GM12878 (cell line): ENCODE measurements around the gene UBXN4. TPM values are rescaled to one million over a fixed set of nuclear protein-coding genes. Genes with fewer than 3 reads are reported as not detected.
"Not testable (repeated sequence)": the region's sequence is repeated elsewhere in the genome, so short reads cannot be mapped to it uniquely, and the experiment has no call there.

Source experiments
- ATAC-seq: fragments of 200-7000 bp; cut with Tn5 transposase; 3 replicates; pipeline ENCODE4 v1.9.1; 2020; ENCODE audit warnings: mild to moderate bottlenecking, moderate library complexity
- BruUV-seq: library from RNA; stranded (reverse); fragments of 400-500 nt; replicated peaks from 2 replicates; lab custom pipeline; 2021; lab: Mats Ljungman, UMichigan
- CTCF ChIA-PET: fragments of 300-600 bp; sonication (Branson Sonifier 250); formaldehyde crosslinking; extraction: SDS; loops from one replicate; lab custom pipeline; 2021; ENCODE audit warnings: inconsistent platforms; lab: Yijun Ruan, JAX
- POLR2A ChIA-PET: fragments of 350-600 bp; formaldehyde crosslinking; extraction: SDS; loops from one replicate; lab custom pipeline; 2021; ENCODE audit warnings: inconsistent platforms; lab: Charles Lee
- RAD21 ChIA-PET: fragments of 300-600 bp; sonication (Branson Sonifier 250); formaldehyde crosslinking; loops from one replicate; lab custom pipeline; 2023; ENCODE audit warnings: antibody characterized with exemption; ENCODE audit not compliant: unreplicated experiment; lab: Charles Lee
- SMC1A ChIA-PET: fragments of 300-600 bp; sonication (Branson Sonifier 250); formaldehyde crosslinking; loops from one replicate; lab custom pipeline; 2023; ENCODE audit not compliant: unreplicated experiment, uncharacterized antibody; lab: Charles Lee
- DNase-seq: peaks from one replicate; pipeline ENCODE4 v3.0.0-alpha.2; 2011; ENCODE audit warnings: low read depth, low spot score
- FAIRE-seq: peaks from 3 replicates; lab custom pipeline; 2011; peaks lifted over from hg19 to GRCh38; lab: Jason Lieb, UNC
- H2AFZ ChIP-seq: 2 replicates; pipeline ENCODE4 v1.6.0; 2011; ENCODE audit warnings: low read depth, low read length, control low read depth; ENCODE audit not compliant: control insufficient read depth
- H3K27ac ChIP-seq: 2 replicates; pipeline ENCODE4 v1.5.1; 2011; ENCODE audit warnings: control low read depth; ENCODE audit not compliant: control insufficient read depth, insufficient read depth
- H3K27me3 ChIP-seq, 2 experiments: replicated peaks in 1 of 2; 2 replicates each; pipeline versions ENCODE4 v1.6.0 to v1.6.1; 2011; ENCODE audit warnings: low read length in 1 of 2; ENCODE audit not compliant: control insufficient read depth in 2 of 2, insufficient read depth in 2 of 2
- H3K36me3 ChIP-seq, 2 experiments: 2 replicates each; pipeline ENCODE4 v1.5.1; 2011; ENCODE audit warnings: low read length in 1 of 2; ENCODE audit not compliant: control insufficient read depth in 2 of 2, insufficient read depth in 2 of 2
- H3K4me1 ChIP-seq: 2 replicates; pipeline ENCODE4 v1.6.1; 2011; ENCODE audit warnings: mild to moderate bottlenecking, low read length, moderate library complexity, mixed read lengths; ENCODE audit not compliant: control insufficient read depth, insufficient read depth
- H3K4me2 ChIP-seq: 2 replicates; pipeline ENCODE4 v1.6.0; 2011; ENCODE audit warnings: control low read depth; ENCODE audit not compliant: control insufficient read depth, insufficient read depth
- H3K4me3 ChIP-seq: fragments of 200-600 bp; sonication (generic); 2 replicates; pipeline ENCODE4 v1.5.1; 2016
- H3K79me2 ChIP-seq: 2 replicates; pipeline ENCODE4 v1.6.0; 2011; ENCODE audit warnings: low read length; ENCODE audit not compliant: control insufficient read depth, insufficient read depth
- H3K9ac ChIP-seq: 2 replicates; pipeline ENCODE4 v1.8.0; 2011; ENCODE audit warnings: low read length, control low read depth, mixed read lengths; ENCODE audit not compliant: control insufficient read depth, insufficient read depth
- H3K9me3 ChIP-seq: replicated peaks from 3 replicates; pipeline ENCODE4 v1.5.1; 2011; ENCODE audit warnings: mild to moderate bottlenecking, low read length; ENCODE audit not compliant: control insufficient read depth, insufficient read depth
- H4K20me1 ChIP-seq: 2 replicates; pipeline ENCODE4 v1.6.0; 2011; ENCODE audit not compliant: control insufficient read depth, insufficient read depth
- BCL3 ChIP-seq: IDR thresholded peaks from 2 replicates; pipeline ENCODE4 v1.6.1; 2011; ENCODE audit warnings: borderline replicate concordance, low read depth, mild to moderate bottlenecking, moderate library complexity, low read length; ENCODE audit not compliant: insufficient read depth, poor library complexity, severe bottlenecking
- CHD1 ChIP-seq: IDR thresholded peaks from 2 replicates; pipeline ENCODE4 v1.6.1; 2012; ENCODE audit warnings: low read depth, low read length, improper control_type of control experiment
- IRF4 ChIP-seq: IDR thresholded peaks from 2 replicates; pipeline ENCODE4 v1.6.1; 2011; ENCODE audit warnings: low read depth, low read length
- KLF5 ChIP-seq: fragments of 450-650 bp; IDR thresholded peaks from 2 replicates; pipeline ENCODE4 v1.6.1; 2014; ENCODE audit warnings: mild to moderate bottlenecking; ENCODE audit not compliant: partially characterized antibody
- MAX ChIP-seq: IDR thresholded peaks from 2 replicates; pipeline ENCODE4 v1.6.1; 2012; ENCODE audit warnings: low read depth, low read length, improper control_type of control experiment
- MXI1 ChIP-seq: fragments of 150-350 bp; IDR thresholded peaks from 2 replicates; pipeline ENCODE4 v1.6.1; 2011; ENCODE audit warnings: low read depth, mild to moderate bottlenecking, inconsistent platforms, low read length, improper control_type of control experiment
- ZNF24 ChIP-seq: fragments of 450-650 bp; IDR thresholded peaks from 2 replicates; pipeline ENCODE4 v1.6.1; 2017; ENCODE audit warnings: antibody characterized with exemption, mild to moderate bottlenecking
- ZNF622 ChIP-seq: fragments of 450-650 bp; IDR thresholded peaks from 2 replicates; pipeline ENCODE4 v1.6.1; 2017; ENCODE audit warnings: mild to moderate bottlenecking, inconsistent platforms
- WGBS: methylation state at CpG from one replicate; pipeline ENCODE4 v1.1.6; 2016; ENCODE audit warnings: low lambda C conversion rate; ENCODE audit not compliant: insufficient replicate concordance, insufficient coverage; ENCODE audit errors: missing lambda C conversion rate; 5-methylcytosine and 5-hydroxymethylcytosine counted together
- in situ Hi-C: fragments of 300-500 bp; cut with MboI; formaldehyde crosslinking; loops from 9 replicates; pipeline ENCODE4 v1.14.3; 2018; ENCODE audit warnings: mixed read lengths
- intact Hi-C: fragments of 100-400 bp; cut with micrococcal nuclease; formaldehyde crosslinking; loops from one replicate; pipeline ENCODE4 v1.14.2; 2022; ENCODE audit not compliant: unreplicated experiment
- polyA plus RNA-seq, 11 experiments: library from polyadenylated mRNA; depleted of rRNA in 4 of 11; unstranded in 6 of 11; stranded (reverse) in 5 of 11; fragments of >200 nt; fragmentation: Nextera tagmentation in 4 of 11; fragmentation: Illumina TruSeq in 1 of 11; extraction: Ambion mirVana in 4 of 11; extraction: Trizol in 1 of 11; gene quantifications; 1 replicate in 1 of 11; 2 replicates in 10 of 11; pipeline versions ENCODE4 v1.2.1 to v1.2.3, GENCODE V29; 2011 to 2016; ENCODE audit warnings: inconsistent platforms in 2 of 11, missing spikeins in 2 of 11, low read depth in 1 of 11
- total RNA-seq, 4 experiments: library from RNA; depleted of rRNA in 3 of 4; stranded (reverse); fragments of >200 nt in 3 of 4; fragmentation: Illumina TruSeq in 1 of 4; extraction: Trizol in 1 of 4; gene quantifications; 2 replicates each; pipeline versions ENCODE4 v1.2.1 to v1.2.3, GENCODE V29; 2013 to 2021
- TF ChIP-seq, protein P1 (sequence below), 3 experiments: IDR thresholded peaks in 2 of 3; conservative IDR thresholded peaks in 1 of 3; 2 replicates each; pipeline ENCODE4 v1.5.1; 2011; ENCODE audit warnings: low read depth in 3 of 3, low read length in 3 of 3, mild to moderate bottlenecking in 3 of 3, control low read depth in 2 of 3, moderate library complexity in 2 of 3, inconsistent platforms in 1 of 3, mixed read lengths in 1 of 3; ENCODE audit not compliant: control insufficient read depth in 2 of 3, insufficient read depth in 1 of 3; ENCODE audit errors: extremely low read depth in 1 of 3

UBXN4 gene
- total and polyA plus RNA-seq, 10 of the 15 experiments (the other 5 are each of a cell fraction or from before 2014, with no cell fraction given) = 52.6 to 133 (median 71.9) TPM

DNA sequence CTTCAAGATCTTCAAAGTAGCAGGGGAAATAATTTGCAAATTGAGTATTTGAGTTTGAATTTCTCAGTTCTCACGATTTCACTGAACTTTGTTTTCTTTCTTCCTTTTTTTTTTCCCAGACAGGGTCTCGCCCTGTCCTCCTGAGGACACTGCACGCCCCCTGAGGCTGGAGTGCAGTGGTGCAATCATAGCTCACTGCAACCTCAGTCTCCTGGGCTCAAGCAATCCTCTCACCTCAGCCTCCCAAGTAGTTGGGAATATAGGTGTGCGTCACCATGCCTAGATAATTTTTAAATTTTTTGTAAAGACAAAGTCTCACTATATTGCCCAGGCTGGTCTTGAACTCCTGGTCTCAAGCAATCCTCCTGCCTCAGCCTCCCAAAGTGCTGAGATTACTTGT is 54.0 kb downstream of the UBXN4 start:
- H3K4me2 ChIP-seq, DNase-seq, FAIRE-seq, H2AFZ ChIP-seq, BruUV-seq, H3K9me3 ChIP-seq, ATAC-seq, H3K36me3 ChIP-seq, H3K4me3 ChIP-seq, H3K27me3 ChIP-seq, H3K27ac ChIP-seq, H3K9ac ChIP-seq, H3K79me2 ChIP-seq, in situ Hi-C loops, H4K20me1 ChIP-seq: not testable (repeated sequence)
- POLR2A ChIA-PET = interaction anchor here (1.6 kb wide), 1 partner anchor 11 kb away, joined by 5 read pairs; no protein-coding TSS in a partner anchor
- RAD21 ChIA-PET = interaction anchor here (0.6 kb wide), 1 partner anchor 531 kb away, joined by 4 read pairs; no protein-coding TSS in a partner anchor
- H3K4me1 ChIP-seq = peaks cover 14% of the 10 kb centered on the region
- CTCF ChIA-PET = interaction anchor here (0.6 to 5.8 kb wide), 8 partner anchors 14 to 807 kb away, joined by 3 to 38 read pairs (median 4); no protein-coding TSS in a partner anchor
- WGBS = 78% methylated on average over 4 of the region's 4 CpGs
- intact Hi-C loops = loop anchor here (2.0 to 5.0 kb wide), 3 partner anchors 323 to 793 kb away; no protein-coding TSS in a partner anchor
- SMC1A ChIA-PET = interaction anchor here (0.6 to 1.6 kb wide), 5 partner anchors 27 to 86 kb away, joined by 3 to 4 read pairs (median 4); no protein-coding TSS in a partner anchor
- TF ChIP-seq, protein P1, sequence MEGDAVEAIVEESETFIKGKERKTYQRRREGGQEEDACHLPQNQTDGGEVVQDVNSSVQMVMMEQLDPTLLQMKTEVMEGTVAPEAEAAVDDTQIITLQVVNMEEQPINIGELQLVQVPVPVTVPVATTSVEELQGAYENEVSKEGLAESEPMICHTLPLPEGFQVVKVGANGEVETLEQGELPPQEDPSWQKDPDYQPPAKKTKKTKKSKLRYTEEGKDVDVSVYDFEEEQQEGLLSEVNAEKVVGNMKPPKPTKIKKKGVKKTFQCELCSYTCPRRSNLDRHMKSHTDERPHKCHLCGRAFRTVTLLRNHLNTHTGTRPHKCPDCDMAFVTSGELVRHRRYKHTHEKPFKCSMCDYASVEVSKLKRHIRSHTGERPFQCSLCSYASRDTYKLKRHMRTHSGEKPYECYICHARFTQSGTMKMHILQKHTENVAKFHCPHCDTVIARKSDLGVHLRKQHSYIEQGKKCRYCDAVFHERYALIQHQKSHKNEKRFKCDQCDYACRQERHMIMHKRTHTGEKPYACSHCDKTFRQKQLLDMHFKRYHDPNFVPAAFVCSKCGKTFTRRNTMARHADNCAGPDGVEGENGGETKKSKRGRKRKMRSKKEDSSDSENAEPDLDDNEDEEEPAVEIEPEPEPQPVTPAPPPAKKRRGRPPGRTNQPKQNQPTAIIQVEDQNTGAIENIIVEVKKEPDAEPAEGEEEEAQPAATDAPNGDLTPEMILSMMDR (IDR thresholded peaks at IDR 0.05 in 2 of 3, conservative IDR thresholded peaks at IDR 0.05 in 1 of 3; ENCODE audit: control insufficient read depth in 2 of 3, extremely low read depth in 1 of 3, insufficient read depth in 1 of 3, low read depth in 3 of 3, low read length in 3 of 3) = 0 out of 6 replicates have a peak, but pooled peaks of 2 of the 3 experiments have one; percentile 5 to 11

DNA sequence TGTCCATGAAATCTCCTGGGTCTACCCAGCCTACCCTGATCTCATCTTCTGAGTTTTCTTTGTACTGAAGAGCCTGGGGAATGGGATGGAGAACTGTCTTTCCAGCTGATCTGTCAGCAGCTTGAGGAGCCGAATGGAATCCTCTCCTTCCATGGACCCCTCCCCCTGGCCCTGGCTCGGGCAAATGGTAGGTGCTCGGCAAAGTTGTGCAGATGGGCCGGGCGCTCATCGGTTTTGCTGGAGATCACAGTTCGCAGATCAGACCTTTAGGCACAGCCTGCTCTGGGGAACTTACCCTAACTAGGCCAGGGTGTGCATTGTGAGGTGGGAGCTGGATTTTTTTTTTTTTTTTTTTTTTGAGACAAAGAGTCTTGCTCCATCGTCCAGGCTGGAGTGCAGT is 55.0 kb downstream of the UBXN4 start:
- ChIA-PET POLR2A (interaction anchor here (0.6 to 1.6 kb wide), 5 partner anchors 12 to 728 kb away, joined by 3 to 5 read pairs (median 5); no protein-coding TSS in a partner anchor), CTCF (interaction anchor here (0.6 to 5.8 kb wide), 39 partner anchors 9 to 808 kb away, joined by 3 to 46 read pairs (median 7); partner anchors contain the start of genes MCM6 and UBXN4), SMC1A (interaction anchor here (0.6 to 3.2 kb wide), 15 partner anchors 22 to 792 kb away, joined by 3 to 20 read pairs (median 3); no protein-coding TSS in a partner anchor), RAD21 (interaction anchor here (0.7 to 2.4 kb wide), 9 partner anchors 17 to 1683 kb away, joined by 3 to 16 read pairs (median 3); no protein-coding TSS in a partner anchor)
- FAIRE-seq (no peak), ATAC-seq (no peak), DNase-seq (no peak)
- BruUV-seq = no TSS peak
- H3K27me3 ChIP-seq = no peaks in the 10 kb centered on the region
- H3K4me1 ChIP-seq = peaks cover 16% of the 10 kb centered on the region
- H3K9ac ChIP-seq = no peak overlapping the region
- intact Hi-C loops = loop anchor here (2.0 to 5.0 kb wide), 3 partner anchors 324 to 794 kb away; no protein-coding TSS in a partner anchor
- H3K79me2 ChIP-seq = no peaks in the 10 kb centered on the region
- no peak overlapping the region for H2AFZ ChIP-seq
- H3K4me2 ChIP-seq = no peak overlapping the region
- 75% methylated on average over 7 of the region's 8 CpGs for WGBS
- in situ Hi-C loops = no loop called here
- no peak overlapping the region for H3K4me3 ChIP-seq
- no peaks in the 10 kb centered on the region for H3K36me3 ChIP-seq
- H3K27ac ChIP-seq = no peak overlapping the region
- H4K20me1 ChIP-seq = no peaks in the 10 kb centered on the region
- H3K9me3 ChIP-seq = peaks cover 5% of the 10 kb centered on the region; the same call in 2 of the 3 replicates
- TF ChIP-seq ZNF622 = no peak
- no peak for TF ChIP-seq IRF4
- TF ChIP-seq KLF5 = no peak
- no peak for TF ChIP-seq BCL3
- TF ChIP-seq CHD1 = no peak
- no peak for TF ChIP-seq MXI1
- no peak for TF ChIP-seq MAX
- TF ChIP-seq ZNF24 = no peak
